Stimulated activated CD8-positive, alpha-beta memory T cell treated with anti-CD3 and anti-CD28 coated beads, Interleukin-4, amount 100 ng/mL, for 24 hours (primary cell): ENCODE data around the gene SRA1.
"Not testable (repeated sequence)": the region's sequence is repeated elsewhere in the genome, so short reads cannot be mapped to it uniquely, and the experiment has no call there.

Experiments
- DNase-seq: peaks from one replicate; pipeline ENCODE4 v3.0.0-alpha.2; 2020; ENCODE audit warnings: low read depth

SRA1 gene

DNA sequence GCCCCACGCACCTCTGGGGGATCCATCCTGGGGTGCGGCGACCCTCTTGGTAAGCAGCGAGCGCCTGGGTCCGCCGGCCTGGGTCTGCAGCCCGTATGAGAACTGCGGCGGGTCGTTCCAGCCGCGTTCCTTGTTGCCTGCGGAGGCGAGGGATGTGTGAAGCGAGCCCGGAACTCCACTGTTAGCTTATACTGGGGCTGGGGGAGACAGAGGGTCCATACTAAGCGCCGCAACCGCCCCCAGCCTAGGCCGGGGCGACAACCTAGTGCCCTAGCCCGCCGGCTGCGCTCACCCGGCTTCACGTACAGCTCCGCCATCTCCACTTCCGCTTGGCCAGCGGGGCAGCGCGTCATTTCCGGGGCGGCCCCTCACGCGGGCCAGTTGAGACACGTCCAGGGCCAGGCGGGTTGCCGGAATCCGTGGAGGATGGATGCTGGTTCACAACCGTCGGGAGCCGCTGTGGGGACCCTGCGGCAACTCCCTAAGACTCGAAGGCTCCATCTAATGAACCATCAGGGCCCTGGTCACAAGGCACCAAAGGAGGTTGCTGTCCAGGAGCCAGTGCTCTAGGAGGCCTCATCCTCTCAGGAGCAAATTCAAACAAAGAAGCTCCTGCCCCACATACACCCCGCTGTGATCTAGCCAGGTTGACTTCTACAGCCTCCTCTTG lies at the start of gene SRA1:
Gene SRA1, minus strand, starts transcription at position 338 of the 670 bp plus-strand sequence. Its CDS starts 21 bp downstream, at position 317.
- DNase-seq = peak; percentile 84

DNA sequence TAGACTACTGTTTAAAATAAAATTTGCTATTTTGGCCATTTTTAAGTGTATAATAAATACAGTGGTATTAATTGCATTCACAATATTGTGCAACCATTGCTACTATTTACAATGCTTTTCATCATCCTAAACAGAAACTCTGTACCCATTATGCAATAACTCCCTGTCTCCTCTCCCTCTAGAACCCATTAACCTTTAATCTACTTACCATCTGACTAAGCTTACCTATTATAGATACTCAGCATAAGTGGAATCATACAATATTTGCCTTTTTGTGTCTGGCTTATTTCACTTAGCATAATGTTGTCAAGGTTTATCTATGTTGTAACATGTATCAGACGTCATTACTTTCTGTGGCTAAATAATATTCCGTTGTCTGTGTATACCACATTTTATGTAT lies 49.8 kb upstream of the SRA1 start:
- DNase-seq = no peak

DNA sequence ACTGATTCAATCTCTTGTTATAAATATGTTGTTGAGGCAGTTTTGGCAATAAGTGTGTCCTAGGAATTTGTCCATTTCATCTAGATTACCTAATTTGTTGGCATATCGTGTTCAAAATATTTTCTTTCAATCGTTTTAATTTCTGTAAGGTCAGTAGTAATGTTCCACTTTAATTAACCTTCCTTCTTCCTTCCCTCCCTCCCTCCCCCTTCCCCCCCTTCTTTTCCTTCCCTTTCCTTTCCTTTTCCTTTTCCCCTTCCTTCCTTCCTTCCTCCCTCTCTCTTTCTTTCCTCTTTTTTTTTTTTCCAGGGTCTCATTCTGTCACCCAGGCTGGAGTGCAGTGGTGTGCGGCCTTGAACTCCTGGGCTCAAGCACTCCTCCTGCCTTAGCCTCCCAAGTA lies 48.6 kb upstream of the SRA1 start:
- DNase-seq = no peak

DNA sequence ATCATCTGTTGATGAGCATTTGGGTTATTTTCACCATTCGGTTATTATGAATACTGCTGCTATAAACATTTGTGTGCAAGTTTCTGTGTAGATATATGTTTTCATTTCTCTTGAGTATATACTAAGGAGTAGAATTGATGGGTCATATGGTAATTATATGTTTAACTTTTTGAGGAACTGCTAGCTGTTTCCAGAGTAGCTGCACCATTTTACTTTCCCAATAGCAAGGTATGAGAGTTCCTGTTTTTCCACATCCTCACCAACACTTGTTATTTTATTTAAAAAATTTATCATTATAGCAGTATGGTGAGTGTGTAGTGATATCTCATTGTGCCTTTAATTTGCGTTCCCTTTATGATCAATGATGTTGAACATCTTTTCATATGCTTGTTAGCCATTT lies 46.5 kb upstream of the SRA1 start:
- DNase-seq = no peak

DNA sequence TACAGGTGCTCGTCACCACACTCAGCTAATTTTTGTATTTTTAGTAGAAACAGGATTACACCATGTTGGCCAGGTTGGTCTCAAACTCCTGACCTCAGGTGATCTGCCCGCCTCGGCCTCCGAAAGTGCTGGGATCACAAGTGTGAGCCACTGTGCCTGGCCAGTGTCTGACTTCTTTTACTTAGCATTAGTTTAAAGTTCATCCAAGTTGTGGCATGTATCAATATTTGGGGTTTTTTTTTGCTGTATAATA lies 46.1 kb upstream of the SRA1 start:
- DNase-seq = not testable (repeated sequence)

DNA sequence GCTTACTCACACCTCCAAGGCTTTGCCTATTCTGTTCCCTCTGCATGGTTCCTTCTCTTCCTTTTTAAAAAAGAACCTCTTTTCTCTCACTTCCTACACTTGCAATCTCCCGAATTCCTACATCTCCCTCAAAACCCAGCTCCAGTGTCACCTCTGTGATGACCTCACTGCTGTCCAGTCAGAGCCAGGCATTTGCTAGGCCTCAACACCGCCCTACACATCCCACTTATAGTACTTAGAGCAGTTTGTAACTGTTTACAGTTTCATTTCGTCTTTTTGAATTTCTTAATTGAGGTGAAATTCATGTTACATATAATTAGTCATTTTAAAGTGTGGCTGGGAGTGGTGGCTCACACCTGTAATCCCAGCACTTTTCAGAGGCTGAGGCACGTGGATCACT lies 44.9 kb upstream of the SRA1 start:
- no peak for DNase-seq

DNA sequence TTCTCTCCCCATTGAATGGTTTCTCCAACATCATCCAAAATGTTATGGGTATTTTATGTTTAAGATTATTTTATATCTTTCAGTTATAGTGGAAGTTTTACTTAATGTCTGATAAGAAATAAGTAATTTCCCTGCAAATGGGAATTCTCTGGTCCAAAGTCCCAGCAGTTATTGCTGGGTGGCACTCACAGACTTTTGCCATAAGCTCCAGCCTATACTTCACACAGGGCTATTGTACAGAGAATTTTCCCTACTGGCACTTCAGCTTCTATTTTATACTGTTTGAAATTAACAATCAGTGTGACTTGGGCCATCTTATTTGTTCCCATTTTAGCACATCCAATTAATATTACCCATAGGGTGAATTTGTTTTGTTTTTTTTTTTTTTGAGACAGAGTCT lies 42.8 kb upstream of the SRA1 start:
- no peak for DNase-seq

DNA sequence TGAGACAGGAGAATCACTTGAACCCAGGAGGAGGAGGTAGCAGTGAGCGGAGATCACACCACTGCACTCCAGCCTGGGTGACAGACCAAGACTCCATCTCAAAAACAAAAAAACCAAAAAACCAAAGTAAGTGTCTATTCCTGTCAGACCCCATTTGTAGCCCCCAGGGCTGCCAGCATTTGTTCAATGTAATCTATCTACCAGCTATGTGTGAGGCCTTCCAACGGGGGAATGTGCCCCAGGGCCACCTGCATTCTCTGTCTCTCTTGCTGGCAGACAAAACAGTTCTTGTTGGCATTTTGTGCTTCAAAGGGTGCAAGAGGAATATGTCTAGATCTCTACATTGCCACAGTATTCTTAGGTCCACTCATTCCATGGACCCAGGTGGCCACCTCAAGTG lies 41.6 kb upstream of the SRA1 start:
- no peak for DNase-seq

DNA sequence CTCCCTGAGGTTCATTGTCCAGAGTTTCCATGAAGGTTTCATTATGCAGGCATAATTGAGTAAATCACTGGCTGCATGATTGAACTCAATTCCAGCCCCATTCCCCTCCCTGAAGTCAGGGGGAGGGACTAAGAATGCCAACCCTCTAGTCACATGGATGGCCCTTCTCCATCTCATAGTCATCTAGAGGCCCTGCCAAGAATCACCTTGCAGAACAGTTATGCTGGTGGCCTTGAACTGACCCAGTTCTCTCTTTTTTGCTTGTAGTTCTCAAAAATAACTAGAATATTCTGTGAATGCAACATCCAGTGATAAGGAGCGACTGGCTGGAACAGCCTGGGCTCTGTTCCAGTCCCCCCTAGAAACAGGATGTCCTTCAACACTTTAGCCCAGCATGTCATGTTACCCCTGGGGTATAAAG lies 39.1 kb upstream of the SRA1 start:
- no peak for DNase-seq

DNA sequence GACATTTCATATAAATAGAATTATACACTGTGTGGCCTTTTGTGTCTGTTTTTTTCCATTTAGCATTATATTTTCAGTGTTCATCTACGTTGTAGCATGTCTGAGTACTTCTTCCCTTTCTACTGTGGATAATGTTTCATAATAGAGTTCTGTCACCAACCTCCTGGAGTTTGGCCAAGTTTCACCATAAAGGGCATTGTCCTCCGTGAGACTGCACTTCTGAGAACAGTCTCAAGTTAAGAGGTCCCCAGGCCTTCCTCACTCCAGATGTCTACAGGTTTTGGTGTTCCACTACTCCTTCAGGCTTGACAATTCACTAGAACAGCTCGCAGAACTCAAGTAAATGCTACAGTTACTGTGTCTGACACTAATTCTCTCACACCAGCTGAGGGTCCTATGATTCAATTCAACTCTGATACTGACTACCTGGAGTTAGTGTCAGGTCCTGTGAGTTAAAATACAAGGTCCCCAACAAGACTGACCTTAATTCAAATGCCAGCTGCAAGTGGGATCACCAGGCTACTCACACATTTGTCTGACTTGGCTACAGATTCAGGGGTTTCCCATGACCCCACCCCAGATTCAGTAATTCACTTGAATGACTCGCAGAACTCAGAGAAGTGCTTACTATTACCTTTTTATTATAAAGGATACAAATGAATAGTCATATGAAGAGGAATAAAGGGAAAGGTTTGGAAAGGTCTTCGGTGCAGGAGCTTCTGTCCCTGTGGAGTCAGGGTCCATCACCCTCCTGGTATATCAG lies 38.4 kb upstream of the SRA1 start:
- no peak for DNase-seq

DNA sequence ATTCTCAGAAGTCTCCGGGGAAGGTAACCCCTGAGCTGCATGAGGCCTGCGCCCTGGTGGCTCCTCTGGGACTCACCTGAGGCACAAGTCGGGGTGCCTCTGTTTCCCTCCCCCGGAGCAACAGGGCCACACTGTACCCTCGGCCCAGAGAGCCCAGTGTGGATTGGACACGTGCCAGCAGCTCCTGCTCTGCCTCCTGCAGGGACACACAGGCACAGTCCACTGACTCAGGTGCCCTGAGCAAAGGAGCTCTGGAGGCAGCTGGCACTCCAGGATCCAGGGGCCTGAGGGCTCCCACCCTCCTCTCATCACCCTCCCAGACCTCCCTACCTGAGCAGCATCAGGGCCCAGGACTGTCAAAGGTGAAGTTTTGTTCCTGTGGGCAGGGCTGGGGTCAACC lies 36.9 kb upstream of the SRA1 start:
- no peak for DNase-seq

DNA sequence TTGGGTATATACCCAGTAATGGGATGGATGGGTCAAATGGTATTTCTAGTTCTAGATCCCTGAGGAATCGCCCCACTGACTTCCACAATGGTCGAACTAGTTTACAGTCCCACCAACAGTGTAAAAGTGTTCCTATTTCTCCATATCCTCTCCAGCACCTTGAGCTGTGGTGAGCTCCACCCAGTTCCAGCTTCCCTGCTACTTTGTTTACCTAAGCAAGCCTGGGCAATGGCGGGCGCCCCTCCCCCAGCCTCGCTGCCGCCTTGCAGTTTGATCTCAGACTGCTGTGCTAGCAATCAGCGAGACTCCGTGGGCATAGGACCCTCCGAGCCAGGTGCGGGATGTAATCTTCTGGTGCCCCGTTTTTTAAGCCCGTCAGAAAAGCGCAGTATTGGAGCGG lies 35.8 kb upstream of the SRA1 start:
- not testable (repeated sequence) for DNase-seq

DNA sequence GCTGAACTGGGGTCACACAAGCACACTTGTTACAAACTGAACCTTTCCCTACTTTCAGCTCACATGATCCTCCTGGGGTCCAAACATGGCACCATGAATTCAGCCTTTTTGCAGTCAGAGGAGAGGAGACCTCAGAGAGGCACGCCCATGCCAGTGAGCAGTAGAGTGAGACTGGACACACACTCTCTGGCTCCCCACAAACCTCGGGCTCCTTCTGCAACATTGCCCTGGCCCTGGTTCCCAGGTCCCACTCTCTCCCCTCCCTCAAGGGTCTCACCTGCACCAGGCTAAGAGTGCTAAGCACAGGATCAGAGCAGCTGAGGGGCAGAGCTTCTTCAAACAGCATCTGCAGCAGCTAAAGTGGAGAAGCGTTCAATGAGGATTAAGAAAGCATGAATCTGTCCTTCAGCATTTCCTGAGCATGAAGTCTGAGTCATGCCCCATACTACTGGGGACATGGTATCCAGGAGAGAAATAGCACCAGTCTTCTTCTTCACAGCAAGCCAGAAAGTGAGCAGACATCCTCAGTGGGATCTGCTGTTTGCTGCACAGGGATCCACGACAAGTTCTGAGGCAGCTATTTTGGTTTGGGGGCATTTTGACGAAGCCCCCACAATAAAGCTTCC lies 34.6 kb upstream of the SRA1 start:
- no peak for DNase-seq

DNA sequence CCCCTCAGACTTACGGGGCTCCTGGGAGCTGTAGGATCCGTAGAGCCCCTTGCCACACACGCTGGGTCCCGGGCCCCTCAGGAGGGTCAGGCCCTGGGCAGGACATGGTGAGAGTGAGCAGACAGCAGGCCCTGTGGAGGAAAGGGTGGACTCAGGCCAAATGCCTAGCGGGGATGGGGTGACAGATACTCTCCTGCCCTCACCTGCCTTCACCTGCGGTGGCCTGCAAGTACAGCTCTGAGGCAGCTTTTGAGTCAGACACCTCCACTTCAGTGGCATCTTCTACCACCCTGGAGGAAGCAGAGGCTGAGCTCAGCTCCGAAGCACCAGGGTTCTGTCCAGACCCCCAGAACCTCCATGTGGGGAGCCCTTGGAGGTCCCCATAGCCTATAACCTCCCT lies 33.6 kb upstream of the SRA1 start:
- no peak for DNase-seq

DNA sequence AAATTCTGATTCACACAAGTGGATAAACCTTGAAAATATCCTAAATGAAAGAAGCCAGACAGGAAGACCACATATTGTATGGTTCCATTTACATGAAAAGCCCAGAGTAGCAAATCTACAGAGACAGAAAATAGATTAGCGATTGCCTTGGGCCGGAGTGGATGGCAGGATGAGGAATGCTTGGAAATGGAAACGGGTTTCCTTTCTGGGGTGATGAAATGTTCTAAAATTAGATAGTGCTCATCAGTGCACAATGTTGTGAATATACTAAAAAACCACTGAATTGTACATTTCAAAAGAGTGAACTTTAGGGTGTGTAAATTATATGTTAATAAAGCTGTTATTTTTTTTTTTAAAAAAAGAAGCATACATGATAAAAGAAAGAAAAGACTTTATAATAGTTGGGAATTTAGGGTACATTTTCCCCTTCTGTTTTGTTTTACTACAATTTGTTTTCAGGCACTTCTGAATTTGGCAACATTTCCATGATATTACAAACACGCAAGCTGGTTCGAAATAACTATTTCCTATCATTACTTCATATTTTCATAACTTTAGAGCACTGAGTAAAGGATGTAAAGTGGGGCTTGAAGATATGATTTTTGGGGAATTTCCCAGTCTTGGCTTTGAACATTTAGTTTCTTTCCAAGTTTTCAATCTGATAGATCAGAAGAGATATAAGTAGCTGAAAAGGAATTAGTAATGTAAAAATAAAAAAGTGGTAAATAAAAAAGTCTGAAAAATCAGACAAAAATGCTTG lies 31.2 kb upstream of the SRA1 start:
- DNase-seq = no peak

DNA sequence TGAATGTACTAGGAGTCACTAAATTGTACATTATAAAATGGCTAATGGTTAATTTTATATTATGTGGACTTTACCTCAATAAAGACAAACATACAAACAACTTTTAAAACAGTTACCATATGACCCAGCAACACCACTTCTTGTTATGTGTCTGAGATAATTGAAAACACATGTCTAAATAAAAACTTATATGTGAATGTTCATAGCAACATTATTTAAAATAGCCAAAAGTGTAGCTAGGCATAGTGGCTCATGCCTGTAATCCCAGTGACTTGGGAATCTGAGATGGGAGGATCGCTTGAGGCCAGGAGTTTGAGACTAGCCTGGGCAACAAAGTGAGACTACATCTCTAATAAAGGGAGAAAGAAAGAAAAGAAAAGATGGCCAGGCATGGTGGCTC lies 30.2 kb upstream of the SRA1 start:
- no peak for DNase-seq

DNA sequence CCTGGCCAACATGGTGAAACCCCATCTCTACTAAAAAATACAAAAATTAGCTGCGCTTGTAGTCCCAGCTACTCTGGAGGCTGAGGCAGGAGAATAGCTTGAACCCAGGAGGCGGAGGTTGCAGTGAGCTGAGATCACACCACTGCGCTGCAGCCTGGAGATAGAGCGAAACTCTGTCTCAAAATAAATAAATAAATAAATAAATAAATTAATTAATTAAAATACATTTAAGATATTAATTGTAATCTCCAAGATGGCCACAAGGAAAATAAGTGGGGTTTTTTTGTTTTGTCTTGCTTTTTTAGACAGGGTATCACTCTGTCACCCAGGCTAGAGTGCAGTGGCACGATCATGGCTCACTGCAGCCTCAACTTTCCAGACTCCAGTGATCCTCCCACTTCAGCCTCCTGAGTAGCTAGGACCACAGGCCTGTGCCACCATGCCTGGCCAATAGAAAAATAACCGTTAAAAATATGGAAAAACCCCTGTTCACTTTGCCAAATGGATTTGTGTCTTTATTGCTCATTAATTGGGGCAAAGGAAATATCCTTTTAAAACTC lies 22.0 kb upstream of the SRA1 start:
- not testable (repeated sequence) for DNase-seq

DNA sequence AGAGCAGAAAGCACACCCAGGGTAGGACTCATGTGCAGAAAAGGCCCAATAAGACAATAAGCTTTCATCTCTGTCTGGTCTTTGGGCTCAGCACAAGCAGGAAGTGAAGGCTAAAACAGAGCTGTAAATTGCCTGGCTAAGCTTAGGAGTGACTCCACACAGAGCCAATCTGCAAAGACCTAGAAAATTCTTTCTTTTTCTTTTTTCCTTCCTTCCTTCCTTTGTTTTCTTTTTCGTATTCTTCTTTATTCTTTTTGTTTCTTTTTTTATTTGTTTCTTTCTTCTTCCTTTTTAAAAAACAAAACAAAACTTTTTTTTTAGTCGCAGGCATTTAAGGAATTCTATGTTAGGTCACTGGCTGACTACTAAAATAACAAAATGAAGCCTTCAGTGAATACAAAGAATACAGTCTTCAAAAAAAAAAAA lies 19.5 kb upstream of the SRA1 start:
- no peak for DNase-seq

DNA sequence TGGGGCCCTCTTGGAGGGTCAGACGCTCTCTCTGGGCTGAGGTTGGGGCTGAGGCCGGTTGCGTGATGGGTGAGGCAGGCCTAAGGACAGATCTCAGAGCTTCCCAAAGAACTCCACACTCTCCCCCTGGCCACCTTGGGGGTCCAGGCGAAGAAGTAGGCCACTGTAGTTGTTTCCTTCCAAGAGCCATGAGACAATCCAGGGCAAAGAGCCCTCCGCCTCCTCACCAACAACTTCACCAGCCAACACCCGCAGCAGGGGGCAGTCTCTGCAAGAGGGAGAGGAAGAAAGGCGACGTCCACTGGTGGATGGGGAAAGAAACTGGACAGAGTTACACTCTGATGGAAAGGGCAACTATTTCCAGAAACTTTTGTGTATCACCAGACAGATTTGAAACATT lies 18.0 kb upstream of the SRA1 start:
- DNase-seq = no peak

DNA sequence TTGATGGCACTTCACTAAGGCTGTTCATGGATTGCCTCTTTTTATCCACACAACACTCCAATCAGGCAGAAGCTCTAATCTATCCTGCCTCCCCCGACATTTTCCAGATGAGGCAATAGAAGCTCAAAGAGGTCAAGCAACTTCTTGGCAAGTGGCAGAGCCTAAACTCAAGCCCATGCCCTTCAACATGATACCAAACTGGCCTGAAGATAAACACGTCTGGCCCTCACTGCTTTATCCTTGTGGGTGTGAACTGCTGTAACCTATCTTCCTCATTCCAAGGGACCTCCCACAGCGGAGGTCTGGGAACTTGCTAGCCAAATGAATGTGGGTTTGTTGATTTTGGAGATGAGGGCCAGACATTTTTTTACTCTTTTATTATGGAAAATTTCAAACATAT lies 16.9 kb upstream of the SRA1 start:
- DNase-seq = no peak

DNA sequence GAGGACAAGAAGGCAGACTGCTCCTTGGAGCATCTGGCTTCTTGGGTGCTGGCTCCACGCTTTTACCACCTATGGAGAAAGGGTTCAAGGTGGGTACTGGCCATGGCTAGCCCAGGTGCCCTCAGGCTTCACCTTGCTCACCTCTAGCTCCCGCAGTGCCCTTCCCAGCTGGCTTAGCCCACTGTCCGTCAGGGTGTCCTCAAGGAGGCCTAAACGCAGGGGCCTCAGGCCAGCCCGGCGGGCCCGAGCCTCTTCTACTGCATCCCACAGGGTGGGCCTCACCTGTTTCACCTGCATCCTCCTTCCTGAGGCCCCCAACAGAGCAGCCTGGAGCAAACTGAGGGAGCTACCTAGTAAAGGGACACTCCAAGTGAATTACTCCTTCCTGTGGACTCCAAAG lies 16.4 kb upstream of the SRA1 start:
- no peak for DNase-seq

DNA sequence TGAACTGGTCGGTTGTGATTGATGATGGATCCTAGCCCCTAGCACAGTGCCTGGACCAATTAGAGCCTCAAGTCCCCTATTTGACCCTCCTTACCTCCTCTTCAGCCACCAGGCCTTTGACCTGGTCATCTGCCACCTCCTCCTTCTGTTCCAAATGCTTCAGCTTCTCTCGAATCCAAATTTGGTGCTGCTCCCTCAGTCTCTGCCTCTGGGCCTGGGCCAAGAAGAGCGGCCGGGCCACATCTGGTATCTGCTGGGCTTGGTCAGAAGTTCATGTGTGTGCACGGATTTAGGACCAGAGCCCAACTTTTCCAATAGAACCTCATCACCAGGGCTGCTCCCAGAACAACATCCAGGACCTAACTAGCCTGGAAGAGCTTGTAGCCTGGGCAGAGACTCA lies 13.8 kb upstream of the SRA1 start:
- DNase-seq = no peak

DNA sequence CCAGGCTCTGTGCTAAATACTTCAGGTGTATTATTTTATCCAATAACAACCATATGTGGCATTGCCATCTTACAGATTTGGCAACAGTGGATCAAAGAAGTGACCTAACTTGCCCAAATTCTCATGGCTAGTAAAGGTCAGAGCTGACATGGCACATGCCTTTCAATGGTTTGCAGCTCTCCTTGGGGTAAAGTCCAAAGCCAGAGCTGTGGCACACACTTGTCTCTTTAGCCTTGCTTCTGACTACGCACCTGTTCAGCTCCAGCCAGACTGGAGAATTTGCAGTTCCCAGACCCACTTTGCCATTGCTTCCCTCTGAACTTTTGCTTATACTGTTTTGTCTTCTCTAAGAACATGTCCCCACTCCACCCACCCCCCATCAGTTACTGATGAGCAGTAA lies 13.2 kb upstream of the SRA1 start:
- DNase-seq = no peak
